ENCODE results near the gene MYBPC3.

Gene MYBPC3

DNA sequence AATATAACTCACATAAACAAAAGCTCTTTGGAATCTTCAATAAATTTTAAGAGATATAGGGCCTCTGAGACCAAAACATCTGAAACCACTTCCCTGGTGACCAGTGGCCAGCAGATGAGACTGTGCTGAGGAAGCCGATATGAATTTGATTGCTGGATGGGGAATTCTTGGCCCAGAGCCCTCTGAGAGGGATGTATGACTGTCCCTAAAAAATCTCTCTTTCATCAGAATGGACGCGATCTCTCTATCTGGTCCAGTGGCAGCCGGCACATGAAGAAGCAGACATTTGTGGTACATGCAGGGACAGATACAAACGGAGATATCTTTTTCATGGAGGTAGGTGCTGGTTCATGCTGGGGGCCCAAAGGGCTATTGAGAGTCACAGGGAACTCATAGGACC is 37.5 kb downstream of the MYBPC3 start:
- DNase-seq, result no peak

DNA sequence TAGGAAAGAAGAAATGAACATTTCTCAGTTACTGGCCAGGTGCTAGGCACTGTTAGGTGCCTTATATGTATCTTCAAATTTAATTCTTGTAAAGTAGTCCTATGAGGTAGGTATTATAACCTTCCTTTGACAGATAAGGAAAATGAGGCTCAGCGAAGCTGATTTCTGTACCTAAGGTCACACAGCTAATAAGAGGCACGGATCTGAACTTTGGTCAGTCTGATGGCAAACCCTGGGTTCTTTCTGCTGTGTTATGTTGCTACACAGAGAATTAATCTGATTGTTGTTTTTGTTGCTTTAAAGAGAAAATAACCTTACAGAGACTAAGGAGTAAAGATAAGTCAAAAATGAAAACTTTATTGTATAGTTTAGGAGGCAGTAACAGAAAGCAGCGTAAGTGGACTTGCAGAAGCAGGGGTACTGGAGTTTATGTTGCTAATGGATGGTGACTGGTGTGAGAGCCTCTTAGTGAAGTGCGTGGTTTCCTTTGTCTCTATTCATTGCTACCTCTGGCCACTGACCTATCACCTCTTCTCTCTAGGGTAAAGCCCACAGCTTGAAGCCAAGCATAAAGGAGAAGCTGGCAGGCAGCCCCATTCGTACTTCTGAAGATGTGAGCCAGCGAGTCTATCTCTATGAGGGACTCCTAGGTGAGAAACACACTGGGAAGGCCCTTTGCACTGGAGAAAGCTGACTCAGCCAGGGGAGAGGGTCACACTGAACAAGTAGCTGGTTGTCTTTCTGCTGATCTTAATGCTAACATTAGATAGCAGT is 44.3 kb downstream of the MYBPC3 start:
- DNase-seq, result no peak

DNA sequence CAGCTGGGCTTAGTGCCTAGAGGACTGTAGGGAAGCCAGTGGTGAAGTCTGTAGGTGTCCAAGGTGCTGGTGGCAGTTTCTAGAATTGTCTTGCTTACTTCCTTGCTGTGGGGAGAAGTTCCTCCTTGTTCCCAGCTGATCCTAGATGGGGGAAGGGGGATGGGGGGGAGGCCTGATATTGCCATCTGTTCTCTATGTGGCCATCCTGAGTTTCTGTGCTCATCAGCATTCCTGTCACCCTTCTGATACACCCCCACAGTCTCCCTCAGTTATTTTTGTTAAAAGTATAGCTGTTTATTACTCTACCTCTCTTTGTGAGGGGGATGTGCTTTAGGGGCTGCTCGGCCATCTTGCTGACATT is 46.0 kb downstream of the MYBPC3 start:
- DNase-seq, result no peak

DNA sequence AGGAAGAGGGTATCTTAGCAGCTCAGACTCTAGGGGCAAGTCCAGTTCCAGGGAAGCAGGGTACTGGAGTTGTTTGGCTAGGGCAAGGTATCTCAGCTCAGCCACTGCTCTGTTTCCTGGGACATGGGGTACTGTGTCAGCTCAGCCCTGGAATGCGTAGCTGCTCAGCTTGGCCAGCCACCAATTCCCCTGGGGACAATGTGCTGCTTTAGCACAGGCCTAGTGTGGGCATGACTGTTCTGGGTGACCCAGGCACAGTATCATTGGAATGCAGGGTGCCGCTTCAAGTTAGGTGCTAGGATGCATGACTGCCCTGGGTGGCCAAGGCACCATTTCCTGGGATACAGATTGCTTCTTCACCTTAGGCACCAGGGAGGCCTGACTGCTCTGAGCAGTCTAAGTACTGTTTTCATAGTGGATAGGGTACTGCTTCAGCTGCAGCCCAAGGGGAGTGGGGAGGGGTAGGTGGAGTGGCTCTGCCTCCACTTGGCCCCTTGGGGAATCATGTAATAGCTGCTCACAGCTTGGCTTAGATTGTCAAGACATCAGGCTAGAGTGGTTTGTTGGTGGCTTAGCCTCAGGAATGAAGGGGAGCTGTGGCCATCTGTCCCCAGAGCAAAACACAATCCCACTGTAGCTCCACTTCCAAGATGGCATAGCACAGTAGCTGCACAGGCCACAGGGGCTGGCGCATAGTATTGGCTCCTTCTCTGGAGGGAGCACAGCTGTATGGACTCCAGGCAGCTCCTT is 46.6 kb downstream of the MYBPC3 start:
- DNase-seq, result peak; percentile 69

DNA sequence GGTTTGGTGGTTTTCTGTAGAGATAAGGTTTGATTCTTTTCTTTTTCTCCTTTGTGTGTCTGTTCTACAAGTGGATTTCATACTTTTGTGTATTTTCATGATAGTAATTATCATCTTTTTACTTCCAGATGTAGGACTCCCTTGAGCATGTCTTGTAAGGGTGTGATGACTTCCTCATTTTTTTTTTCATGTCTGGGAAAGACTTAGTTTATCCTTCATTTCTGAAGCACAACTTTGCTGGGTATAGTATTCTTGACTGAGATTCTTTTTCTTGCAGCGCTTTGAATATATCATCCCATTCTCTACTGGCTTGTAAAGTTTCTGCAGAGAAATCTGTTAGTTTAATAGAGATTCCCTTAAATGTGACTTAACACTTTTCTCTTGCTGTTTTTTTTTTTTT is 49.6 kb downstream of the MYBPC3 start:
- DNase-seq, result no peak

DNA sequence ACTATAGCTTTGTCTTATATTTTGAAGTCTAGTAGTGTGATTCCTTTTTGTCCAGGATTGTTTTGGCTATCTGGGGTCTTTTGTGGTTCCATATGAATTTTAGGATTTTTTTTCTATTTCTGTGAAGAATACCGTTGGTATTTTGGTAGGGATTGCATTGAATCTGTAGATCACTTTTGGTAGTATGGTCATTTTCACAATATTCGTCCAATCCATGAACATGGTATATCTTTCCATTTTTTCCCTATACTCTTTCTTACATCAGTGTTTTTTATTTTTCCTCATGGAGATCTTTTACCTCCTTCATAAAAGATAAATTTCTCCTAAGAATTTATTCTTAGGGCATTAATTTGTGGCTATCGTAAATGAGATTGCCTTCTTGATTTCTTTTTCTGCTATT is 53.4 kb downstream of the MYBPC3 start:
- no peak for DNase-seq

DNA sequence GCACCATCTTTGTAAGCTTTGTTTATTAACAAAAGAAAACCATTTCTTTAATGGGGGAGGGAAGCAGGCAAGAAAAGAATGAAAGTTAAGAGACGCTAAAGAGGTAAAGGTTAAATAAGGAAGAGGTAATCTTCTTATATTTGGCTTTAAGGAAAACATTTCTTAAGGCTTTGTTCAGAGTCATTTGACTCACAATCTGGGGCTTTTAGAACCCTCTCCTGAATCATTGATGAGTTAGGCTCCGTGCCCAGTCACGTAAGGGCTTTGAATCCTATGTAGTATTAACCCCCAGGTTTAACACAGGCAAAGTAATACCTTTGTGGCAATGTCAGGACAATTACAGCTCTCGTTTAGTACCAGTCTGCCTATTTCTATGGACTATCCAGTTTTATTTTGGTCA is 56.5 kb downstream of the MYBPC3 start:
- no peak for DNase-seq

DNA sequence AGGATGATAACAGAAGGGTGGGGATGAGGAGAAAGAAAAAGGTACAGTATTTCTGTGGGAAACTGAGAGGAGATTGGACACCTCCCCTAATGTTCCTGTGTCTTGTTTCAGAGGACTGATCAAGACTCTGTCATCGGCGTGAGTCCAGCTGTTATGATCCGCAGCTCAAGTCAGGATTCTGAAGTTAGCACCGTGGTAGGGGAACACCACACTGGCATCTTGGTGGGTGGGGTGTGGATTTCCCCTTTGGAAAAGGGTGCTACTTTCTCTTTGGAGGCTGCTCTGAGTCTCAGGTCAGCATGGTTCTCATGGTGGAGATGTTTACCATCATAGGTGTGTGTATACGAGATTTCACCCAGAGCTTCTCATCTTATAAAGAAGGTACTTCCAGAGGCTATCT is 57.1 kb downstream of the MYBPC3 start:
- DNase-seq, result no peak

DNA sequence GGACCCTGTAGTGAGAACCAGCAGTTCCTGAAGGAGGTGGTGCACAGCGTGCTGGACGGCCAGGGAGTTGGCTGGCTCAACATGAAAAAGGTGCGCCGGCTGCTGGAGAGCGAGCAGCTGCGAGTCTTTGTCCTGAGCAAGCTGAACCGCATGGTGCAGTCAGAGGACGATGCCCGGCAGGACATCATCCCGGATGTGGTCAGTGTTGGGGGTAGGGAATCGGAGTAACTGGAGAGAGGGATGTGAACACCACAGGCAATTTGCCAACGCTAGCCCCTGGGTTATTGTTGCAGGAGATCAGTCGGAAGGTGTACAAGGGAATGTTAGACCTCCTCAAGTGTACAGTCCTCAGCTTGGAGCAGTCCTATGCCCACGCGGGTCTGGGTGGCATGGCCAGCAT is 62.6 kb downstream of the MYBPC3 start:
- DNase-seq, result no peak

DNA sequence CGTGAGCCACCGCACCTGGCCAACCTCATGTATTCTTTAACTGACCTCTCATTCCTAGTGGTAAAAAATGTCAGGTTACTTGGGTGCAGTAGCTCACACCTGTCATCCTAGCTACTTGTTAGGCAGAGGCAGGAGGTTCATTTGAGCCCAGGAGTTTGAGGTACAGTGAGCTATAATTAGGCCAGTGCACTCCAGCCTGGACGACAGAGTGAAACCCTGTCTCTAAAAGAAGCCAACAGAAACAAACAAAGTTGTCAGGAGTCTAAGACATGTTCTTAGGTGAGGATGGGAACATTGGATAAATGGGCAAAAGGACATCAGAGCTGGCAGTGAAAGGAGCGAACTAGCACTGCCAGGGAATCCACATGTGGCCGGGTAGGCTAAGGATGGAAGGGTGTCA is 64.4 kb downstream of the MYBPC3 start:
- no peak for DNase-seq

DNA sequence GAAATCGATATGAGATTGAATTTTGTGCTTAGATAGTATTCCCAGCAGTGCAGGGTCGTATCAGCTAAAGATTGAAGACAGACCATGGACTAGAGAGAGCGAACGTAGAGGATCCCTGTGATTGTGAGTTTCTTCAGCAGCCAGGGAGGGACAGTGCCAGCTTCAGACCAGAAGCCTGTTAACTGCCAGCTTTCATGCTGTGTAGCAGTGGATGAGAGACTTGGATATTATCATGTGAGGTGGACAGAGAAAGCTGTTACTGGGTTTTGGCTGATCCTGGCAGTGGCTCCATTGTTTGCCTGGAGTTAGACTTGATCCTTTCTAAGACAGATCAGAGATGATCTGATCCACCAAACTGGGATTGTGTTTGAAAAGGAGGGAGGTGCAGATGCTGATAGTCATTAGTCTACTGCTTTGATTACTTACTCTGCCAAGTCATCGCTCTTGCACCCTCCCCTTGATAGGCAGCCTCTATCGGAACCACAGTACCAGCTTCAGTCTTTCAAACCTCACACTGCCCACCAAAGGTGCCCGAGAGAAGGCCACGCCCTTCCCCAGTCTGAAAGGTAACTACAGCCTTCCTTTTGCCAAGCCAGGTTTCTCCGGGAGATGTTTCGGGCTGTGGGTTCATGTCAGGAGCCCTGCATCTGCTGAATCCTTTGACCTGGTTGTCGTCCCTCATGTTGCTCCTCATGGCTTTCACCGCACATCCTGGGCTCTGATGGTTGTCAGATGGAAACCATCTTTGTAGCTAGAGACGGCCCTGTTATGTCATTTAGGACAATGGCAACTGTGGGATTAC is 66.3 kb downstream of the MYBPC3 start:
- no peak for DNase-seq

DNA sequence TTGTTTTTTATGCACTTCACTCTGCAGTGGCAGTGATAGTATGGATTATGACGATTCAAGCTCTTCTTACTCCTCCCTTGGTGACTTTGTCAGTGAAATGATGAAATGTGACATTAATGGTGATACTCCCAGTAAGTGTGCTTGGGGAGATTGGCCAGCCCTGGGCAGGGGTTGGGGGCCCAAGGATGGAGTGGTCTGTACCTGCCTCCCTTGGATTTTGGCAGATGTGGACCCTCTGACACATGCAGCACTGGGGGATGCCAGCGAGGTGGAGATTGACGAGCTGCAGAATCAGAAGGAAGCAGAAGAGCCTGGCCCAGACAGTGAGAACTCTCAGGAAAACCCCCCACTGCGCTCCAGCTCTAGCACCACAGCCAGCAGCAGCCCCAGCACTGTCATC is 68.4 kb downstream of the MYBPC3 start:
- no peak for DNase-seq

DNA sequence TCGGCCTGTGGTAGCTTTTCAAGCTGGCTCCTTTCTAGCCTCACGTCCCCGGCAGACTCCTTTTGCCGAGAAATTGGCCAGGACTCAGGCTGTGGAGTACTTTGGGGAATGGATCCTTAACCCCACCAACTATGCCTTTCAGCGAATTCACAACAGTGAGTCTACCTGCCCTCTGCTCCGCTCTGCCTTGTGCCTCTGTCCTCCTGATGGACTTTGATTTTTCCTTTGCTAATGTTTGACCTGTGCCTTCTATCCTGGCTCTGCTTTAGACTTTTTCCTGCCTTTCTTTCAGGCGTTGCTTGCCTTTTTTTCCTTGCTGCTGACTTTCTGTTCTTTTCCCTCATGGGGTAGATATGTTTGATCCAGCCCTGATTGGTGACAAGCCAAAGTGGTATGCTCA is 70.0 kb downstream of the MYBPC3 start:
- no peak for DNase-seq
